Measurements from ENCODE around the gene GNG7. TPM values are rescaled to one million over a fixed set of nuclear protein-coding genes. Genes with fewer than 3 reads are reported as not detected.

GNG7 gene
- total RNA-seq, 1 experiment from 2014 or later, result 7.7 TPM

- H3K14ac ChIP-seq (ENCODE audit: insufficient read depth, low read length), result no peak overlapping the region
- peaks cover 8% of the 10 kb centered on the region for H3K4me1 ChIP-seq (ENCODE audit: insufficient read depth, low read length)
- H3K4me3 Mint-ChIP-seq, result no peak overlapping the region
- no peak overlapping the region for H2AK5ac ChIP-seq (ENCODE audit: insufficient read length, low read length)
- H4K5ac ChIP-seq (ENCODE audit: insufficient read length, low read depth, low read length), result no peak overlapping the region
- no peak overlapping the region for H3K9ac ChIP-seq (ENCODE audit: extremely low read depth, insufficient read length, low read length)
- no peak overlapping the region for H4K8ac ChIP-seq (replicated peaks; ENCODE audit: insufficient read length, low read depth, low read length)
- H2BK20ac ChIP-seq (ENCODE audit: low read depth, low read length, poor library complexity, severe bottlenecking), result no peak overlapping the region
- H3K36me3 Mint-ChIP-seq (ENCODE audit: insufficient read depth in 1 of 3, low read depth in 3 of 3), result peaks cover 0 to 16% (median 11%) of the 10 kb centered on the region in 3 experiments; a peak in 5 of 7 replicates
- H3K79me2 ChIP-seq (ENCODE audit: insufficient read depth, low read length), result no peaks in the 10 kb centered on the region
- peaks cover 20 to 22% of the 10 kb centered on the region in 2 experiments for H3K9me3 Mint-ChIP-seq
- H3K27me3 ChIP-seq (ENCODE audit: insufficient read depth, low read length), result no peaks in the 10 kb centered on the region
- no peaks in the 10 kb centered on the region for H3K9me3 ChIP-seq (ENCODE audit: control insufficient read depth, low read depth, low read length)
- peaks cover 8% of the 10 kb centered on the region for H3K23me2 ChIP-seq (ENCODE audit: insufficient read length, low read depth, low read length, poor library complexity, severe bottlenecking)
- no peak overlapping the region for H3K4ac ChIP-seq (ENCODE audit: low read depth, low read length)
- no peak overlapping the region for H2BK5ac ChIP-seq (ENCODE audit: insufficient read length, low read length)
- no peak overlapping the region for H2BK120ac ChIP-seq (ENCODE audit: low read depth, low read length, poor library complexity, severe bottlenecking)
- peaks cover 26 to 39% of the 10 kb centered on the region in 2 experiments for H3K4me1 Mint-ChIP-seq
- no peak overlapping the region for H3T11ph ChIP-seq (ENCODE audit: low read length)
- H3K27ac Mint-ChIP-seq, result no peak overlapping the region
- H3K27ac ChIP-seq (ENCODE audit: insufficient read length, low read depth, low read length), result no peak overlapping the region
- no CpG with 5 or more reads among the region's 5 CpGs for WGBS (ENCODE audit: extremely low coverage, insufficient read length, low lambda C conversion rate)
- no peak overlapping the region for H3K4me2 ChIP-seq (ENCODE audit: insufficient read depth, insufficient read length, low read length)
- no peak overlapping the region for H2BK15ac ChIP-seq (ENCODE audit: low read depth, low read length)
- H3K56ac ChIP-seq (ENCODE audit: insufficient read length, low read depth, low read length), result no peak overlapping the region
- H3K79me1 ChIP-seq (ENCODE audit: insufficient read depth, low read depth, low read length, poor library complexity, severe bottlenecking), result no peaks in the 10 kb centered on the region
- H4K20me1 ChIP-seq (ENCODE audit: control insufficient read depth, insufficient read depth, insufficient read length), result no peaks in the 10 kb centered on the region
- peaks cover 10% of the 10 kb centered on the region for H3K27me3 Mint-ChIP-seq (ENCODE audit: low read depth)
- H3K18ac ChIP-seq (ENCODE audit: insufficient read length, low read depth, low read length), result no peak overlapping the region
- H2BK12ac ChIP-seq (ENCODE audit: insufficient read length, low read depth, low read length), result no peak overlapping the region
- H3K23ac ChIP-seq (ENCODE audit: insufficient read length, low read depth, low read length), result no peak overlapping the region
- no peak overlapping the region for H4K91ac ChIP-seq (ENCODE audit: insufficient read length, low read depth, low read length)
- DNase-seq, result no peak
- H2AFZ ChIP-seq (ENCODE audit: low read length), result no peak overlapping the region
- TF ChIP-seq CTCF (conservative IDR thresholded peaks at IDR 0.05), result no peak
These were observed 118.5 kb downstream of the GNG7 start for GRCh38 chr19:2584002-2584401.
